HEK293T (cell line): ENCODE measurements around the gene AGAP1.

ENCODE experiments used
- ARNT ChIP-seq: fragments of 450-650 bp; IDR thresholded peaks from 2 replicates; pipeline ENCODE4 v1.6.1; 2017; ENCODE audit warnings: mild to moderate bottlenecking
- BHLHE40 ChIP-seq: fragments of 450-650 bp; IDR thresholded peaks from 2 replicates; pipeline ENCODE4 v1.6.1; 2016; ENCODE audit warnings: mild to moderate bottlenecking, moderate library complexity, borderline replicate concordance
- FOXA1 ChIP-seq: fragments of 450-650 bp; IDR thresholded peaks from 2 replicates; pipeline ENCODE4 v1.6.1; 2016; ENCODE audit warnings: mild to moderate bottlenecking
- FOXM1 ChIP-seq: fragments of 450-650 bp; IDR thresholded peaks from 2 replicates; pipeline ENCODE4 v1.6.1; 2017; ENCODE audit warnings: mild to moderate bottlenecking, borderline replicate concordance
- L3MBTL2 ChIP-seq: fragments of 450-650 bp; conservative IDR thresholded peaks from 2 replicates; pipeline ENCODE4 v1.6.1; 2016; ENCODE audit warnings: mild to moderate bottlenecking
- NFRKB ChIP-seq: fragments of 450-650 bp; IDR thresholded peaks from 2 replicates; pipeline ENCODE4 v1.6.1; 2016; ENCODE audit warnings: mild to moderate bottlenecking, moderate library complexity
- SP1 ChIP-seq: fragments of 450-650 bp; IDR thresholded peaks from 2 replicates; pipeline ENCODE4 v1.6.1; 2017
- SUZ12 ChIP-seq: fragments of 450-650 bp; IDR thresholded peaks from 2 replicates; pipeline ENCODE4 v1.6.1; 2016; ENCODE audit warnings: mild to moderate bottlenecking
- TARDBP ChIP-seq: fragments of 450-650 bp; IDR thresholded peaks from 2 replicates; pipeline ENCODE4 v1.6.1; 2016

DNA sequence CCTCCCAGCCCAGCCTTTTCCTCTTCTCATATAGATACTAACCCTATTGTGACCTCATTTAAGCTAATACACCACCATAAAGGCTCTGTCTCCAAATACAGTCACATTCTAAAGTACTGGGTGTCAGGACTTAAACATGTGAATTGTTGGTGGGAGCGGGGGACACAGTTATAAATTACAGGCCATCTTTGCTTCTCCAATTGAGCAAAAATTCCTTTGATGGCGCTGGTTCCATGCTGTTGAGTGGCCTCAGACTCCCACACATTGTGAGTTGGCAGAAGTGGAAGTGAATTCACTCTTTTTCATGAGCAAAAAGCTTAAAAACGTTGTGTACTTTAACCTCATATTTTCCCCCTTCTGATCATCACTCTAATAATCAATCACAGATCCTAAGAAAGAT is 628.4 kb downstream of the AGAP1 start:
- no peak for TF ChIP-seq ARNT
- no peak for TF ChIP-seq FOXA1
- no peak for TF ChIP-seq FOXM1
- no peak for TF ChIP-seq BHLHE40
- no peak for TF ChIP-seq SUZ12
- no peak for TF ChIP-seq SP1
- TF ChIP-seq L3MBTL2: no peak
- no peak for TF ChIP-seq TARDBP
- TF ChIP-seq NFRKB: no peak
